SK-N-SH (cell line): Measurements from ENCODE around the gene SNRNP25. TPM values are rescaled to one million over a fixed set of nuclear protein-coding genes. Genes with fewer than 3 reads are reported as not detected.

Source experiments
- CHD2 ChIP-seq: fragments of 150-350 bp; IDR thresholded peaks from 2 replicates; pipeline ENCODE4 v1.6.1; 2018; ENCODE audit warnings: low read length; ENCODE audit not compliant: partially characterized antibody
- ELF1 ChIP-seq: IDR thresholded peaks from 2 replicates; pipeline ENCODE4 v1.4.0; 2012
- EP300 ChIP-seq, 2 experiments: IDR thresholded peaks; 2 replicates each; pipeline versions ENCODE4 v1.4.0 to v1.6.1; 2012; ENCODE audit warnings: borderline replicate concordance in 1 of 2, low read depth in 1 of 2, low read length in 1 of 2
- FOSL2 ChIP-seq: IDR thresholded peaks from 2 replicates; pipeline ENCODE4 v1.4.0; 2012; ENCODE audit warnings: low read depth, mild to moderate bottlenecking, moderate library complexity, borderline replicate concordance
- FOXJ3 ChIP-seq: sonication (generic); formaldehyde crosslinking; IDR thresholded peaks from 2 replicates; pipeline ENCODE4 v1.5.1; 2020; ENCODE audit warnings: mild to moderate bottlenecking, missing genetic modification reagents
- FOXM1 ChIP-seq: IDR thresholded peaks from 2 replicates; pipeline ENCODE4 v1.4.0; 2012; ENCODE audit warnings: low read depth, mild to moderate bottlenecking
- GABPA ChIP-seq: IDR thresholded peaks from 2 replicates; pipeline ENCODE4 v1.4.0; 2012; ENCODE audit warnings: low read depth, mild to moderate bottlenecking
- GATA2 ChIP-seq: sonication (generic); formaldehyde crosslinking; IDR thresholded peaks from 2 replicates; pipeline ENCODE4 v1.5.0; 2020; ENCODE audit warnings: mild to moderate bottlenecking, missing genetic modification reagents
- JUND ChIP-seq: IDR thresholded peaks from 2 replicates; pipeline ENCODE4 v1.4.0; 2012
- MEF2A ChIP-seq: IDR thresholded peaks from 2 replicates; pipeline ENCODE4 v1.4.0; 2012; ENCODE audit warnings: low read depth, borderline replicate concordance
- MXI1 ChIP-seq: IDR thresholded peaks from 2 replicates; pipeline ENCODE4 v1.6.1; 2012; ENCODE audit warnings: mild to moderate bottlenecking, low read depth, low read length, improper control_type of control experiment
- RAD21 ChIP-seq: IDR thresholded peaks from 2 replicates; pipeline ENCODE4 v1.6.1; 2012; ENCODE audit warnings: mild to moderate bottlenecking, low read length
- RCOR1 ChIP-seq: fragments of 150-350 bp; IDR thresholded peaks from 2 replicates; pipeline ENCODE4 v1.6.1; 2017; ENCODE audit warnings: antibody characterized with exemption, low read length
- RFX5 ChIP-seq: IDR thresholded peaks from 2 replicates; pipeline ENCODE4 v1.6.1; 2012; ENCODE audit warnings: mild to moderate bottlenecking, improper control_type of control experiment, low read length
- RXRA ChIP-seq: IDR thresholded peaks from 2 replicates; pipeline ENCODE4 v1.4.0; 2012; ENCODE audit warnings: low read depth, mild to moderate bottlenecking, borderline replicate concordance
- SMC3 ChIP-seq: IDR thresholded peaks from 2 replicates; pipeline ENCODE4 v1.6.1; 2012; ENCODE audit warnings: low read depth, low read length, improper control_type of control experiment
- TAF1 ChIP-seq: IDR thresholded peaks from 2 replicates; pipeline ENCODE4 v1.6.1; 2012; ENCODE audit warnings: low read depth, mild to moderate bottlenecking, low read length, moderate library complexity, borderline replicate concordance
- TCF12 ChIP-seq: IDR thresholded peaks from 2 replicates; pipeline ENCODE4 v1.4.0; 2012
- YY1 ChIP-seq: IDR thresholded peaks from 2 replicates; pipeline ENCODE4 v1.4.0; 2012; ENCODE audit warnings: low read depth, mild to moderate bottlenecking
- polyA plus RNA-seq, 3 experiments: library from polyadenylated mRNA; depleted of rRNA; stranded (reverse); fragments of >200 nt; gene quantifications; 2 replicates each; pipeline ENCODE4 v1.2.3, GENCODE V29; 2012
- TF ChIP-seq, protein P1 (sequence below): fragments of 200-600 bp; sonication (generic); IDR thresholded peaks from 2 replicates; pipeline ENCODE4 v1.6.1; 2017; ENCODE audit warnings: antibody characterized with exemption, mild to moderate bottlenecking, moderate library complexity
- TF ChIP-seq, protein P2 (sequence below): fragments of 150-350 bp; IDR thresholded peaks from 2 replicates; pipeline ENCODE4 v1.6.1; 2017; ENCODE audit warnings: antibody characterized with exemption, low read length, low read depth, borderline replicate concordance
- TF ChIP-seq, protein P3 (sequence below): IDR thresholded peaks from 2 replicates; pipeline ENCODE4; 2012
- TF ChIP-seq, protein P4 (sequence below): IDR thresholded peaks from 2 replicates; pipeline ENCODE4 v1.4.0; 2012; ENCODE audit warnings: low read depth
- TF ChIP-seq, protein P5 (sequence below): fragments of 150-350 bp; IDR thresholded peaks from 2 replicates; pipeline ENCODE4 v1.6.1; 2016; ENCODE audit warnings: mild to moderate bottlenecking, low read depth, low read length
- TF ChIP-seq, protein P6 (sequence below): IDR thresholded peaks from 2 replicates; pipeline ENCODE4 v1.4.0; 2012; ENCODE audit warnings: low read depth, borderline replicate concordance

SNRNP25 gene
- polyA plus RNA-seq, 1 of the 3 experiments (the other 2 are of a cell fraction) = 73.4 TPM

DNA sequence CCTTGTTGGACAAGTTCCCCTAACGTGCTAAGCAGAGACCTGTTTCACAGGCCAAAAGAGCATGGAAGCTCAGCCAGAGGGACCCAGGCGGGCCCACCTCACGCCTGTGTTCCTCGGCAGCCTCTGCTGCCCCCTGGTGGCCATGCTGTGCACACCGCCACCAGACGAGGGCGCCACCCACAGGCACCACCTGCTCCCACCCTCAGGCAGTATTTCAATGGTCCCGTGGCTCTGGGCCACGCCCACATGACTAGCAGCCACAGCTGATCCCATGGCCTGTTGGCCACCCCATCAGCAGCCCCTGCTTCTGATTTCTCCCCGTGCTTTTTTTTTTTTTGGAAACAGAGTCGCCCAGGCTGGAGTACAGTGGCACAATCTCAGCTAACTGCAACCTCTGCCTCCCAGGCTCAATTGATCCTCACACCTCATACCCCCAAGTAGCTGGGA lies 43.3 kb downstream of the SNRNP25 start (continued):
- TF ChIP-seq GATA2 (CRISPR knock-in tag) (no peak), MEF2A (no peak), ELF1 (no peak), RAD21 (peak; percentile 83), YY1 (no peak), JUND (no peak), FOXM1 (no peak), TAF1 (no peak), FOXJ3 (CRISPR knock-in tag) (no peak), RCOR1 (peak; percentile 32; the same call in 1 of the 2 replicates), FOSL2 (no peak), MXI1 (peak; percentile 43; the same call in 1 of the 2 replicates), TCF12 (no peak), EP300 (IDR thresholded peaks at IDR 0.05; ENCODE audit: borderline replicate concordance in 1 of 2, low read depth in 1 of 2, low read length in 1 of 2) (no peak), SMC3 (peak; percentile 96), RXRA (no peak), GABPA (no peak), RFX5 (no peak), CHD2 (no peak)
- TF ChIP-seq, protein P1, sequence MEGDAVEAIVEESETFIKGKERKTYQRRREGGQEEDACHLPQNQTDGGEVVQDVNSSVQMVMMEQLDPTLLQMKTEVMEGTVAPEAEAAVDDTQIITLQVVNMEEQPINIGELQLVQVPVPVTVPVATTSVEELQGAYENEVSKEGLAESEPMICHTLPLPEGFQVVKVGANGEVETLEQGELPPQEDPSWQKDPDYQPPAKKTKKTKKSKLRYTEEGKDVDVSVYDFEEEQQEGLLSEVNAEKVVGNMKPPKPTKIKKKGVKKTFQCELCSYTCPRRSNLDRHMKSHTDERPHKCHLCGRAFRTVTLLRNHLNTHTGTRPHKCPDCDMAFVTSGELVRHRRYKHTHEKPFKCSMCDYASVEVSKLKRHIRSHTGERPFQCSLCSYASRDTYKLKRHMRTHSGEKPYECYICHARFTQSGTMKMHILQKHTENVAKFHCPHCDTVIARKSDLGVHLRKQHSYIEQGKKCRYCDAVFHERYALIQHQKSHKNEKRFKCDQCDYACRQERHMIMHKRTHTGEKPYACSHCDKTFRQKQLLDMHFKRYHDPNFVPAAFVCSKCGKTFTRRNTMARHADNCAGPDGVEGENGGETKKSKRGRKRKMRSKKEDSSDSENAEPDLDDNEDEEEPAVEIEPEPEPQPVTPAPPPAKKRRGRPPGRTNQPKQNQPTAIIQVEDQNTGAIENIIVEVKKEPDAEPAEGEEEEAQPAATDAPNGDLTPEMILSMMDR = peak; percentile 99
- TF ChIP-seq, protein P2, sequence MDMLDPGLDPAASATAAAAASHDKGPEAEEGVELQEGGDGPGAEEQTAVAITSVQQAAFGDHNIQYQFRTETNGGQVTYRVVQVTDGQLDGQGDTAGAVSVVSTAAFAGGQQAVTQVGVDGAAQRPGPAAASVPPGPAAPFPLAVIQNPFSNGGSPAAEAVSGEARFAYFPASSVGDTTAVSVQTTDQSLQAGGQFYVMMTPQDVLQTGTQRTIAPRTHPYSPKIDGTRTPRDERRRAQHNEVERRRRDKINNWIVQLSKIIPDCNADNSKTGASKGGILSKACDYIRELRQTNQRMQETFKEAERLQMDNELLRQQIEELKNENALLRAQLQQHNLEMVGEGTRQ = no peak
- TF ChIP-seq, protein P3, sequence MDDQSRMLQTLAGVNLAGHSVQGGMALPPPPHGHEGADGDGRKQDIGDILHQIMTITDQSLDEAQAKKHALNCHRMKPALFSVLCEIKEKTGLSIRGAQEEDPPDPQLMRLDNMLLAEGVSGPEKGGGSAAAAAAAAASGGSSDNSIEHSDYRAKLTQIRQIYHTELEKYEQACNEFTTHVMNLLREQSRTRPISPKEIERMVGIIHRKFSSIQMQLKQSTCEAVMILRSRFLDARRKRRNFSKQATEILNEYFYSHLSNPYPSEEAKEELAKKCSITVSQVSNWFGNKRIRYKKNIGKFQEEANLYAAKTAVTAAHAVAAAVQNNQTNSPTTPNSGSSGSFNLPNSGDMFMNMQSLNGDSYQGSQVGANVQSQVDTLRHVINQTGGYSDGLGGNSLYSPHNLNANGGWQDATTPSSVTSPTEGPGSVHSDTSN = no peak
- TF ChIP-seq, protein P4, sequence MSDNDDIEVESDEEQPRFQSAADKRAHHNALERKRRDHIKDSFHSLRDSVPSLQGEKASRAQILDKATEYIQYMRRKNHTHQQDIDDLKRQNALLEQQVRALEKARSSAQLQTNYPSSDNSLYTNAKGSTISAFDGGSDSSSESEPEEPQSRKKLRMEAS = peak; percentile 50; the same call in 1 of the 2 replicates
- TF ChIP-seq, protein P5, sequence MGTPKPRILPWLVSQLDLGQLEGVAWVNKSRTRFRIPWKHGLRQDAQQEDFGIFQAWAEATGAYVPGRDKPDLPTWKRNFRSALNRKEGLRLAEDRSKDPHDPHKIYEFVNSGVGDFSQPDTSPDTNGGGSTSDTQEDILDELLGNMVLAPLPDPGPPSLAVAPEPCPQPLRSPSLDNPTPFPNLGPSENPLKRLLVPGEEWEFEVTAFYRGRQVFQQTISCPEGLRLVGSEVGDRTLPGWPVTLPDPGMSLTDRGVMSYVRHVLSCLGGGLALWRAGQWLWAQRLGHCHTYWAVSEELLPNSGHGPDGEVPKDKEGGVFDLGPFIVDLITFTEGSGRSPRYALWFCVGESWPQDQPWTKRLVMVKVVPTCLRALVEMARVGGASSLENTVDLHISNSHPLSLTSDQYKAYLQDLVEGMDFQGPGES = no peak
- TF ChIP-seq, protein P6, sequence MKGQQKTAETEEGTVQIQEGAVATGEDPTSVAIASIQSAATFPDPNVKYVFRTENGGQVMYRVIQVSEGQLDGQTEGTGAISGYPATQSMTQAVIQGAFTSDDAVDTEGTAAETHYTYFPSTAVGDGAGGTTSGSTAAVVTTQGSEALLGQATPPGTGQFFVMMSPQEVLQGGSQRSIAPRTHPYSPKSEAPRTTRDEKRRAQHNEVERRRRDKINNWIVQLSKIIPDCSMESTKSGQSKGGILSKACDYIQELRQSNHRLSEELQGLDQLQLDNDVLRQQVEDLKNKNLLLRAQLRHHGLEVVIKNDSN = no peak
